NT2/D1 (cell line): ENCODE data around the gene MRPL42.

Experiments used
- DNase-seq: peaks from one replicate; pipeline ENCODE4 v3.0.0-alpha.2; 2011; ENCODE audit warnings: low read depth, low spot score
- H3K27me3 ChIP-seq: 2 replicates; pipeline ENCODE4 v1.6.0; 2011; ENCODE audit warnings: mild to moderate bottlenecking; ENCODE audit not compliant: insufficient read length, insufficient read depth
- H3K36me3 ChIP-seq: 2 replicates; pipeline ENCODE4 v1.6.1; 2011; ENCODE audit warnings: mild to moderate bottlenecking, low read length, mixed read lengths; ENCODE audit not compliant: insufficient read depth, insufficient read length
- H3K4me1 ChIP-seq: 2 replicates; pipeline ENCODE4 v1.5.1; 2011; ENCODE audit not compliant: insufficient read depth, insufficient read length
- H3K4me3 ChIP-seq: 2 replicates; pipeline ENCODE4 v1.5.1; 2011; ENCODE audit warnings: low read depth; ENCODE audit not compliant: insufficient read length
- H3K9ac ChIP-seq: 2 replicates; pipeline ENCODE4 v1.6.0; 2011; ENCODE audit warnings: low read depth; ENCODE audit not compliant: insufficient read length
- H3K9me3 ChIP-seq: 2 replicates; pipeline ENCODE4 v1.5.1; 2011; ENCODE audit warnings: mild to moderate bottlenecking, low read length; ENCODE audit not compliant: insufficient read depth
- SUZ12 ChIP-seq: IDR thresholded peaks from 2 replicates; pipeline ENCODE4 v1.6.1; 2011; ENCODE audit not compliant: insufficient read length, insufficient read depth; ENCODE audit errors: extremely low read depth
- YY1 ChIP-seq: IDR thresholded peaks from 2 replicates; pipeline ENCODE4 v1.6.1; 2011; ENCODE audit not compliant: insufficient read length, insufficient read depth
- ZNF274 ChIP-seq: IDR thresholded peaks from 2 replicates; pipeline ENCODE4 v1.6.1; 2011; ENCODE audit warnings: mild to moderate bottlenecking, low read depth, low read length

MRPL42 gene

GRCh38 chr12:93524386-93525133 lies 57.2 kb downstream of the MRPL42 start:
- Histone ChIP-seq H3K27me3 (no peaks in the 10 kb centered on the region), H3K36me3 (no peaks in the 10 kb centered on the region), H3K4me3 (no peak overlapping the region), H3K9ac (no peak overlapping the region), H3K4me1 (no peaks in the 10 kb centered on the region), H3K9me3 (no peaks in the 10 kb centered on the region)
- no peak for TF ChIP-seq SUZ12
- no peak for TF ChIP-seq ZNF274
- TF ChIP-seq YY1 = no peak
- no peak for DNase-seq

GRCh38 chr12:93526786-93527428 lies 59.6 kb downstream of the MRPL42 start:
- Histone ChIP-seq H3K9ac (no peak overlapping the region), H3K4me3 (no peak overlapping the region), H3K36me3 (no peaks in the 10 kb centered on the region), H3K9me3 (no peaks in the 10 kb centered on the region), H3K27me3 (no peaks in the 10 kb centered on the region), H3K4me1 (no peaks in the 10 kb centered on the region)
- DNase-seq = no peak
- no peak for TF ChIP-seq YY1
- no peak for TF ChIP-seq SUZ12
- no peak for TF ChIP-seq ZNF274

GRCh38 chr12:93530358-93530757 lies 63.0 kb downstream of the MRPL42 start:
- TF ChIP-seq SUZ12 (no peak), YY1 (no peak), ZNF274 (no peak)
- H3K9ac ChIP-seq = no peak overlapping the region

DNA sequence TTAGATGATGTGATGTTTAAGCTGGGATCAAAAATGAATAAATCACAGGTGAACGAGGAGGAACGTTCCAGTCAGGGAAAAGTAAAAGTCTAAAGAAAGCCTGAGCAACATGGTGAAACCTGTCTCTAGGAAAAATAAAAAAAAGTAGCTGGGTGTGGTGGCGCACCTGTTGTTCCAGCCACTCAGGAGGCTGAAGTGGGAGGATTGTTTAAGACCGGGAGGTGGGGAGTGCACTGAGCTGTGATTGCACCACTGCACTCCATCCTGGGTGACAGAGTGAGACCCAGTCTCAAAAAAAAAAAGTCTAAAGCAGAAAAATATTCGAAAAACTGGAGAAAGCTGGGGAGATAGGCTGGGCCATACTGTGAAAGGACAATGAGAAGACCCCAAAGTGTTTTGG lies 66.0 kb downstream of the MRPL42 start:
- H3K4me3 ChIP-seq = no peak overlapping the region
- H3K36me3 ChIP-seq = no peaks in the 10 kb centered on the region
- TF ChIP-seq YY1 (no peak), SUZ12 (no peak), ZNF274 (no peak)
- H3K4me1 ChIP-seq = no peaks in the 10 kb centered on the region
- H3K27me3 ChIP-seq = no peaks in the 10 kb centered on the region
- no peak for DNase-seq
- no peaks in the 10 kb centered on the region for H3K9me3 ChIP-seq
- H3K9ac ChIP-seq = no peak overlapping the region

More at GRCh38 chr12:93530358-93530757, 63.0 kb downstream of the MRPL42 start:
- H3K9me3 ChIP-seq = no peaks in the 10 kb centered on the region
- DNase-seq = no peak
- H3K27me3 ChIP-seq = no peaks in the 10 kb centered on the region
- H3K36me3 ChIP-seq = no peaks in the 10 kb centered on the region
- H3K4me3 ChIP-seq = no peak overlapping the region
- no peaks in the 10 kb centered on the region for H3K4me1 ChIP-seq

- Histone ChIP-seq H3K36me3 (no peaks in the 10 kb centered on the region), H3K4me1 (no peaks in the 10 kb centered on the region), H3K4me3 (no peak overlapping the region), H3K27me3 (no peaks in the 10 kb centered on the region), H3K9me3 (no peaks in the 10 kb centered on the region), H3K9ac (no peak overlapping the region)
- TF ChIP-seq ZNF274 (no peak), YY1 (no peak), SUZ12 (no peak)
- DNase-seq = no peak
These were observed 68.9 kb downstream of the MRPL42 start for GRCh38 chr12:93536111-93536765.

- no peak for DNase-seq
- H3K4me3 ChIP-seq = no peak overlapping the region
- TF ChIP-seq YY1 (no peak), SUZ12 (no peak), ZNF274 (no peak)
- H3K9me3 ChIP-seq = no peaks in the 10 kb centered on the region
- no peaks in the 10 kb centered on the region for H3K36me3 ChIP-seq
- H3K27me3 ChIP-seq = no peaks in the 10 kb centered on the region
- no peak overlapping the region for H3K9ac ChIP-seq
- H3K4me1 ChIP-seq = no peaks in the 10 kb centered on the region
These were observed 69.6 kb downstream of the MRPL42 start for GRCh38 chr12:93536766-93537488.
